SHP77 treated with DMSO at 0.1 percent for 48 hours (cell line): Measurements from ENCODE around the gene ALPK1.
"Not testable (repeated sequence)": the region's sequence is repeated elsewhere in the genome, so short reads cannot be mapped to it uniquely, and the experiment has no call there.

ENCODE experiments used
- DNase-seq: peaks from one replicate; lab custom pipeline; 2025; lab: John Stamatoyannopoulos, UW

The ALPK1 gene

DNA sequence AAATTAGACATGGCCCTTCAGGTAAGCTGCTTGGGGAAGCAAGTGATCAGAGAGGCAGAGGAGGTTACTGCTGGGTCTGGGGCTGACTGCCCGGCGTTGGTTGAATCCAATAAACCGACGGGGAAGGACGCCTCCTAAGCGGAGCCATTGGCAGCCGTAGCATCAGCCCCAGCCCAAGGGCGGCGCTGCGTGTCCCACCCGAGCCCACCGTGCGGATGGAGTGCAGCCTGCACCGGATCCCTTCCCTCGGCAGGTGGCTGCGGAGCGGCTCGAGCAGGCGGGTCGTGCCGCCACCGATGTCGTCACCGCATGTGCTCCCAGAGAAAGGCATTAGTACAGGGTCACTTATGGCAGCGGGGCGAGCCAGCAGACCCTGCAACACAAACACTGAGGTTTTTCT, 82.1 kb downstream of the ALPK1 start:
- no peak for DNase-seq

DNA sequence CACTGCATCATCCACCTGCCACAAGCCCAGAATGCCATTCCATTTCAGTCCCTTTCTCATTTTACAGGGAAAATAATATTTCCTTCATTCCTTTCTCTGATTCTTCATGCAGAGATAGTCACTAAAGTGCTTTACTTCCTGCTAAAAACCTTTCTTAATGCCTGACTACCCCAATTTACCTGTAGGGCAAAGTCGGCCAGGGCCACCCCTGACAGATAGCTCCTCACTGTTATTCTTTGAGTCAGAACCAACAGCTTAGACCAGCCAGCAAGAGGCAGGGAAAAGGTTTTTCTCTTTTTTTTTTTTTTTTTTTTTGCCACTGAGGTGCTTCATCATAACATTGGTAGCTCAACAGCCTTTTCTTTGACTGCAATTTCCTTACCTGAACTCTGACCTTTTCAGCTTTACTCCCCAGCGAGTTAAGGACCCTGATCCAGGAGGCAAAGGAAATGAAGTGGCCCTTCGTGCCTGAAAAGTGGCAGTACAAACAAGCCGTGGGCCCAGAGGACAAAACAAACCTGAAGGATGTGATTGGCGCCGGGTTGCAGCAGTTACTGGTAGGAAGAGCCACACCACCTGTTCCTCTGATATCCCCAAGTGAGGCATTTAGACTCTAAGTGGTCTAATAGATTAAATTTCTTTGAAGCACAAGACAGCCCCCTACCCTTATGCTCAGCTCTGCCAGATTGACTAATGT, 85.0 kb downstream of the ALPK1 start:
- DNase-seq = no peak

DNA sequence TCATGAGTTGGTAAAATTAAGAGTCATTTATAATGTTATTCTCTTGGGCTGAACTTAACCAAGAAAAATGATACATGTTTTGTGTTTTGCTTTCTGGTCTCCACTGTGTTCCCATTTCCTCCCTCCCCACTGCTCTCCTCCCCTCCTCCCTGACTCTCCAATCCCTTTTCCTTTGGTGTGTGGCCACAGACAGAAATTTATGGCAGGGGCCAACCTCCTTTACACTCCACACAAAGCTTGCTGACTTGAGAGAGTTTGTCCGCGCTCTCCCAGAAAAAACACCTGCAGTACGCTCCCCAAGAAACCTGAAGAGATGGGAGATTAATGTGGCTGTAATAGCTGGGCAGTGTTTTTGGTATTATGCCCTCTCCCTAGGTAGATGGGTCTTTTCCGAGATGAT, 88.9 kb downstream of the ALPK1 start:
- no peak for DNase-seq

DNA sequence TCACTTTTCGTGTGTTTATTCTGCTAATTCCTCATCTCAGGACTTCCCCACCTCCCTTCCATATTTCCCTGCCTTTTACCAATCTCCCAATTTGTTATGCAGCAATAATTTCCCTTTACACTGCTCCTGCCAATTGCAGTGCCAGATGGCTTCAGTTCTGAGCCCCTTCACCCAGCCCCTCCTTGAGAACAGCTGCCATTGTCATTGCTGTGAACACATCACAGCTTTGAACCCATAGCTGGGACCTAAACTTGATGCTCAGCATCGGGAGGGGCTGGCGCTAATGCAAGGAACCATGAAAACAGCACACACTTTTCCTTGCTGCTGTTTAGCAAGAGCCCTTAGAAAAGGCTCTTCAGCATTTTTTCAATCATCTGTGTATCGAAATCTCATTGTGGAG, 104.9 kb downstream of the ALPK1 start:
- no peak for DNase-seq

DNA sequence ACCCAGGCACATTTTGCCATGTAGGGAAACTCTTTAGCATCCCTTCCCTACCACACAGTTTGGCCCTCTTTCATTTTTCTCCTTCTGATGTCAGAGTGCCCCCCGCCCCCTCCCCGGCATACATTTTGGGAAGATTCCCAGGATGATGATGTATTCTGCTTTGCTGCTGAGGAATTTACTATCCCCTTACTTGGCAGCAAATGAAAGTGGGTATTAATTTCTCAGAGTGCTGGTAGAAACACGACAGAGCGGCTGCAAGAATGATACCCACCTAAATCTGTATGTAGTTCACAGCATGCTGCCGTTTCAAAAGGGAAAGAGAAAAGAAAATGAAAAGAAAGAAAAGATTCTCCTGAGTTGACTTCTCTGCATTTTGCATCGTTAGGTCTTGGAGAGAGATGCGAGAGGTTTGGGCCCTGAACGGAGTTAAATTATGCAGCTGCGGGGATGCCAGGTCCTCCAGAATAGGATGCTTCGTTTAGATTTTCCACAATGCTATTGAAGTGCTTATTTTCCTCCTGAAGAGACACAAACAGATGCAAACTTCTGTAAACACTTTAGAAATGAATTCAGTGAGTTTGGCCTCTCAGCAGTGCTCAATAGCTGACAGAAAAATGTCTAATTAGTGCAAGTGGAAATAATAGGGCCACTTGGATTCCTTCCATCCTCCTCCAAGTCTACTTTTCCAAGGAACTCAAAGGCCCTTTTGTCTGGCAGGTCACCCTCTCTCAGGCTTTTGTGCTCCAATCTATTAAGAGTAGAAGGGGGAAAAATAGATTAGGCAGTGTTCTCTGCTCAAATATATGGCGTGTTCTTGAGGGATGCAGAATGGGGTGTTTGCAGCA, 106.2 kb downstream of the ALPK1 start:
- no peak for DNase-seq

DNA sequence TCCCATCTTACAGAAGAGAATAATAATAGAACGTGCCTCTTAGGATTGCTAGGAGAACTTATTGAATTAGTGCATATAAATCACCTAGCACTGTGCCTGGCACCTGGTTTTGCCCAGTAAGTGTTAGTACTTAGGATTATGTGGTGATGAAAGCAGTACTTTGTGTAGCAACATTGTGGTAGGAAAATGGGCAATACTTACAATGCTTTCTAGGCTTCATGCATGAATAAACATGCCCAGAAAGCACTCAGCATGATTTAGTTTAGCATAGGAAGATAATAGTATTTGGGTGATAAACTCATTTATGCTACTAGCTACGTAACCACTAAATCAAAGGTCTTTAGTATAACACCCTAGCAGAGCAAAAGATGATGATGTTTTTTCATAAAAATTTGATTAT, 113.2 kb downstream of the ALPK1 start:
- no peak for DNase-seq

DNA sequence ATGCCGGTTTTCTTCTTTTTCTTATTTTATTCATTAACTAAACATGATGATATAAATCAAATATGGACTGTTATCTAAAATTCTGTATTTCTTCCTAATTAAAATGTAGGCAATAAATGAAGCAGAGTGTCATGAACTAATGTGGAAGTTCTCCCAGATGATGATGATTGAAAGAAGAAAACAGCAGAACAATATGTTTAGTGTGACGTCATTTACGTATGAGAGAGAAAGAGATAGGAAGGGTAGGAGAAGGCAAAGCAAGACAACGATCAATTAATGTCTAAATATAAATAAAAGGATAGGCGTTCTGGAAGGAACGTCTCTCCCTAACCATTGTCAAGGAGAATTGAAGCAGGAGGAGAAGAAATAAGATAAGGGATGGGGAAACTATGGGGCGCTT, 113.6 kb downstream of the ALPK1 start:
- no peak for DNase-seq

DNA sequence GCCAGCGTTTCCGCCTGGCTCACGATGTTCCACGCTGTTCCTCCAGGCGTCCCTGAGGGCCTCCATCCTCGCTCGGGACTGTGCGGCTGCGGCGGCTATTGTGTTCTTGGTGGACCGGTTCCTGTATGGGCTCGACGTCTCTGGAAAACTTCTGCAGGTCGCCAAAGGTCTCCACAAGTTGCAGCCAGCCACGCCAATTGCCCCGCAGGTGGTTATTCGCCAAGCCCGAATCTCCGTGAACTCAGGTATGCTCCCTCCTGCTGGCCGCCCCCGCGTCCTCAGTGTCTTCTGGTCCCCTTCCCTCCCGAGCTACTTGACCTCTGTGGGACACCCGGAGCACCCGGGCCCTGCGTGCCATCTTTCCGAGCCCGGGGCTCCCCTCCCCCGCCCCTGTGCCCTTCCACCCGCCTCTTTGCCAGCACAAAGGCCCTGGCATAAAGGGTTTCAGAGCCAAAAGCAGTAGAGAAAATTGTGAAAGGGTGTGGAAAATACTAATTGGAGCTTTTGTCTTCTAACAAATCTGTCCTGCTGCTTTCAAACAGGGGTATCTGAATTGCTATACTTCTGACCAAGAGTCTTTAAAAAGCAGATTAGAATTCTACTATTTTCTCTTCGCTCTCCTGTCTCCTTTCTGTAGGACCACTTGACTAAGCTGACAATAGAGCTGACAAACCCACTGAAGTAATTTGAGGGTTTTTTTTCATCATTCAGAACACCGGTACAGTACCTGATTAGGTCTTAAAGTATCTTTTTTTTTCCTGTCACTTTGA, 114.8 kb downstream of the ALPK1 start:
- no peak for DNase-seq

DNA sequence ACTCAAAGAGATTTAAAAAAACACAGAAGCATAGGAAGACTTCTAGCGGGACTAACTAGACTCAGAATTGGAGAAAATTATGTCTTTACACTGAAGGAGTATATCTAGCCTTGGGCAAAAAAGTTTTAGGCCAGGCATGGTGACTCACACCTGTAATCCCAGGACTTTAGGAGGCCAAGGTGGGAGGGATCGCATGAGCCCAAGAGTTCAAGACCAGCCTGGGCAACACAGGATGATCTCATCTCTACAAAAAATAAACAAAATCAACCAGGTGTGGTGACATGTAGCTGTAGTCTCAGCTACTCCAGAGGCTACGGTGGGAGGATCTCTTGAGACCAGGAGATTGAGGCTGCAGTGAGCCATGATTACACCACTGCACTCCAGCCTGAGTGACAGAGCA, 119.3 kb downstream of the ALPK1 start:
- no peak for DNase-seq

DNA sequence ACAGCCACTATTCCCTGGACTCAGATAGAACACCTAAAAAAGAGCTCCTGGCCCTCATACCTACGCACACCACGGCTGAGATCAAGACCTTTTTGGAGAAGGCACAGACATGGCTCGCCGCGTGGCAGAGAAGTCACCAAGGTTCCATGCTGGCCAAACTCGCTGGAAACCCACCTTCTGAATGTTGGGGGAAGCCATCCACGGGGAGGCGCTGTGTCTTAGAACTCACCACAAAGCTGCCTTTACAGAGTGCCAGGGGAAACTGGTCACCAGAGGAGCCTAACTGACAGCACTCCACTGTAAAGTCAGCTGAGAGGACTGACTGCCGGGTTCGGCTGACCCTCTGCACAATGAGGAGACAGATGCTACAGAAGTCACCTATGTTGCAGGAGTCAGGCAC, 120.9 kb downstream of the ALPK1 start:
- DNase-seq = no peak

DNA sequence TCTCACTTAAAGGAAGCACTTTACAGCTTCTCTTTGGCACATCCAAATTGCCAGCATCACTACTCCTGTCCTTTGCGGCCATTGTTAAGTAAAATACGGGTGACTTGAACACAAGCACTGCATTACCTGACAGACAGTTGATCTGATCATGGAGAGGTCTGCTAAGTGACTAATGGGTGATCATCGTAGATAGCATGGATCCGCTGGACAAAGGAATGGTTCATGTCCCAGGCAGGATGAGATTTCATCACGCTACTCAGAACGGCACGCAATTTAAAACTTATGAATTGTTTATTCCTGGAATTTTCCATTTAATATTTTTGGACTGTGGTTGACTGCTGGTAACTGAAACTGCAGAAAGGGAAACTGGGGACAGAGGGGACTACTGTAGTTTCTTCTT, 124.7 kb downstream of the ALPK1 start:
- no peak for DNase-seq

DNA sequence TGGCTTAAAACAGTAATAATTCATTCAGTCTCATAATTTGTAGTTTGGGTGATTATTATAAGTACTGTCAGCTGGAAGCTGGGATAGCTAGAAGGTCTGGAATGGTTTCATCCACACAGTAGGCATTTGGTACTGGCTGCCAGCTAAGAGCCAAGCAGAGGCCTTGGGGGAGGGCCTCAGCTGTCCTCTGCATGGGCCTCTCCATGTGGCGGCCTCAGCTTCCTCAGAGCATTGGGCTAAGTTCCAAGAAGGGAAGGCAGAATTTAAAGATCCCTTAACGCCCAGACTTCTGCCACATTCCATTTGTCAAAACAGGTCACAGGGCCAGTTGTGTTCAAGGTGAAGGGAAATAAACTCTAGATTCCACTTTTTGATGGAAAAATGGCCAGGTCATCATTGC, 125.5 kb downstream of the ALPK1 start:
- DNase-seq = no peak

DNA sequence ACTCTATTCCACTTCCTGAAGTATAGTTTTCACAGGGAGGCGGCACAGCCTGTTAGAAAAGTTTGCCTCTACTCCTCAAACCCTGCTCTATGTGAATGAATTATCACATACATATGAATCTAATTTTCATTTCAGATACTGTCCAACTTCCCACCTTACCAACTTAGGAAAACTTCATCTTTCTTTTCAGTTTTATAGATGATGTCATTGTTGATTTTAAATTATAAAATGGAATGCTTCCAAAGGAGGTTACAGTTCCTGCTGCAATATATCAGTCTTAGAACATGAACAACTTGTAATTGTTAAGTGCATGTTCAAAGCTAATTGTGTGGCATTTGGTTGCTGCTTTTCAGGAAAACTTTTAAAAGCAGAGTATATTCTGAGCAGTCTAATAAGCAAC, 126.4 kb downstream of the ALPK1 start:
- no peak for DNase-seq

DNA sequence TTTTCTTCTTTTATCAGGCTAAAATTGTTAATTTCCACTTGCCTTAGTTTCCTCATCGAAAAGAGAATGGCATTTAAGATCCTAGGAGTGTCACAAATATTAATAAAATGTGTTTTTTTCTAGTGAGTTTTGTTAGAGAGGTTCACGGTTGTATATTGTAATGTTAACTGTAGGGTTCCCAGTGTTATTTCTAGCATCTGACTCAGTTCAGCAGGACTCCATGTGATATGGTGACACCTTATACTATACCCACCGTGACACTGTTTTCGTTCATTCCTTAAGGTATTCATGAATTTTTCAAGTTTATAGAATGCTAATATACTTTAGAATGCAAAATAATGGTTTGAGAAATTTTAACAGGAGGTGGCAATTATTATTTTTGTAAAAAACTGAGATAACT, 128.7 kb downstream of the ALPK1 start:
- DNase-seq = no peak

DNA sequence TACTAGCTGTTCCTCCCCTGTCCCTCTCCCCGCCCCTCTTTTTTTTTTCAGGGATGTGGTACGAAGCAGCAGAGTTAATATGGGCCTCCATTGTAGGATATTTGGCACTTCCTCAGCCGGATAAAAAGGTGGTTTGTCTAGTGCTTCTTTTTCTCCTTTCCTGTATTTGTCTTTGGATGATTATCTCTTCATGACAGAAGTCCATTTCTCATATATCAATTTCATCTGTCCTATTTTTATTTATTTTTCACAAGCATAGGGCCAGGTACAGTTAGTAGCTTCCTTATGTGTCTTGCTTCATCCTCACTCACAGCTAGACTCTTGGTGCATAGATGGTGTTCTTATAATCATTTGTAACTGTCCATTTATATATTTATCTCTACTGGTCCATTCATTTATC, 129.2 kb downstream of the ALPK1 start:
- no peak for DNase-seq

DNA sequence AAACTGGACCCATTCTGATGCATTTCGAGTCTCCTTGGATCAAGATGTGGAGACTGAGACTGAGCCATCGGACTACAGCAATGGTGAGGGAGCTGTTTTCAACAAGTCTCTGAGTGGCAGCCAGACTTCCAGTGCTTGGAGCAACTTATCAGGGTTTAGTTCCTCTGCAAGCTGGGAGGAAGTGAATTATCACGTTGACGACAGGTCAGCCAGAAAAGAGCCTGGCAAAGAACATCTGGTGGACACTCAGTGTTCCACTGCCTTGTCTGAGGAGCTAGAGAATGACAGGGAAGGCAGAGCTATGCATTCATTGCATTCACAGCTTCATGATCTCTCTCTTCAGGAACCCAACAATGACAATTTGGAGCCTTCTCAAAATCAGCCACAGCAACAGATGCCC, 134.0 kb downstream of the ALPK1 start:
- no peak for DNase-seq

DNA sequence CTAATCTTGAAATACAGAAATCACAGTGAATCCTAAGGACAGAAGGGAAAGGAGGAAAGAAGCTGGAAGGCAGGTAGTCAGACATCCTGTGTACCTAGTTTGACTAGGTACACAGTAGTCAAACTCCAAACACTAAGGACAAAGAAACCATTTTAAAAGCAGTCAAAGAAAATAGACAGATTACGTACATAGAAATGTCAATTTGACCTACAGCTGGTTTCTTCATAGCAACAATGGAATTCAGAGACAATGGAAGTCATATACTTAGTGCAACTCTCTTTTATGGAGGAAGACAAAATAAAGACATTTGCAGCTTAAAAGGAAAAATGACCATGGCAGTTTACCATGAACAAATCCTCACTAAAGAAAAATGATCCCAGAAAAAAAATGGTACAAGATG, 139.8 kb downstream of the ALPK1 start:
- no peak for DNase-seq

DNA sequence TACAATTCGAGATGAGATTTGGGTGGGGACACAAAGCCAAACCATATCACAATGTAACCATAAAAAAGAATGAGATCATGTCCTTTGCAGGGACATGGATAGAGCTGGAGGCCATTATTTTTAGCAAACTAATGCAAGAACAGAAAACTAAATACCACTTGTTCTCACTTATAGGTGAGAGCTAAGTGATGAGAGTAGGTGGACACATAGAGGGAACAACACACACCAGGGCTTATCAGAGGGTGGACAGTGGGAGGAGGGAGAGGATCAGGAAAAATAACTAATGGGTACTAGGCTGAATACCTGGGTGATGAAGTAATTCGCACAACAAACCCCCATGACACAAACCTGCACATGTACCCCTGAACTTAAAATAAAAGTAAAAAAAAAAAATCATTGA, 145.1 kb downstream of the ALPK1 start:
- DNase-seq = not testable (repeated sequence)

DNA sequence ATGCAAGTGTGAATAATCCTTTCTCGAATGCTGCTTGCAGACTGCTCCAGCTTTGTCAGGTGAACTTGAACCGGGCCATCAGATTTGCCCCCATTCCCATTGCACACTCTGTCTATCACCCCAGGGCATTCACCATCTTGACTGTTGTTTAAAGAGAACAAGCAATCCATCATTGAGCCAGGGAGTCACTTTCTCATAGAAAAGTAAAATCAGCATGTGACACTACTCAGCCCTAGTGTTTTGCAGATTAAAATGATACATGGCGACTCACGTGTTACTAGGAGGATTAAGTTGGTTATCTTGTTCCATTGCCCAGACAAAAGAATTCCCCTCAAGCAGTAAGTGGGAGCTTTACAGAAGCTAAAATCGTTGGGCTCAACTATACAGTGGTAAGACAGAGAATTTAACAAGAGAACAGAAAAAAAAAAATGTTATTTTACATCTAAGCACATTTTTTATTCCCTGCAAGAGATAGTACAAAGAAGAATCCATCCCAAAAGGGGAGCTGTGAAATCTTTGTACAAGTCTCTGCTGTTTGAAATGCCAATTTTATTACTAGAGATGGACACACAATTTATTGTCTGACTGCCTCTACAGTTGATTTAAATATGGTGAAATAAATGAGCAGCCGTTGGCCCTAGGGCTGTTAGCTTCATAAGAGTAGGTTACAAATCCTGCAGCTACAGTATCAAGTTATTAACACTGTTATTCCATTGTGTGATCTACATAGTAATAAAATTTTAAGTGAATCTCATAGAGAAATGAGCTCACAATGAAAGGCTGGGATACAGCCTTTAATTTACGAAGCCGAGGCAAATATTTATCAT, 151.3 kb downstream of the ALPK1 start:
- no peak for DNase-seq

DNA sequence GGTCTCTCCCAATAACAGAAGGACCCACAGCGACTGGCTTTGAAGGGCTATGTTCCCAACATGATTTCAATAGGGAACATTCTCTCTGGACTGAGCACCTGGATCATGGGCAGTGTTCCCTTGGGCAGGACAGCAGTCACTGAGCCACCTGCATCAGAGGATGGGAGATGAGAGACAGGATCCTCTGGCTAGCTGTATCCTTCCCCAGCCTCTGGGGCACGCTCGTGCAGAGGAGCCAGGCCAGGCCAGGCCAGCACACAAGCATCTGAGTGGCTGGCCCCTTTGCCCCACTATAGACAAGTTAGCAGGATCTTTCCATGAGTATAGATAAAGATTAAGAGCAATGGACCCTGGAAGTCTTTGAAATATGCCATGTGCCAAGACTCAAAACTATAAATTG, 152.5 kb downstream of the ALPK1 start:
- DNase-seq = no peak

DNA sequence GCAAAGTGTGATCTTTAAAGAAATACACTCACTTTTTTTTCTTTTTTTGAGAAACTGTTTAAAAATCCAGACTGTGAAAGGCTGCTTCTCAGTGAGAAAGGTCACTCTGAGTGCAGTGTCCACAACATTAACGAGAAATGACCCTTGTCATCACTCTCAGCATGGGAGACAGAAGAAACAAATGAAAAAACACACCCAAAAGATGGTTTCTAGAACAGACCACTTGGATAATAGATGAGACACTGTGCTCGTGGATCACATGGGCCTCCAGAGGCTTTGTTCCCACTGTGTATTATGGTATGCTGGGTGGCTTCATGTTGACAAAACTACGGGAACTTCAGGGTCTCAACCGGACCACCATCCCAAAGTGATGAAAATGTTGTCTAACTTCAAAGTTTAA, 153.9 kb downstream of the ALPK1 start:
- DNase-seq = no peak

DNA sequence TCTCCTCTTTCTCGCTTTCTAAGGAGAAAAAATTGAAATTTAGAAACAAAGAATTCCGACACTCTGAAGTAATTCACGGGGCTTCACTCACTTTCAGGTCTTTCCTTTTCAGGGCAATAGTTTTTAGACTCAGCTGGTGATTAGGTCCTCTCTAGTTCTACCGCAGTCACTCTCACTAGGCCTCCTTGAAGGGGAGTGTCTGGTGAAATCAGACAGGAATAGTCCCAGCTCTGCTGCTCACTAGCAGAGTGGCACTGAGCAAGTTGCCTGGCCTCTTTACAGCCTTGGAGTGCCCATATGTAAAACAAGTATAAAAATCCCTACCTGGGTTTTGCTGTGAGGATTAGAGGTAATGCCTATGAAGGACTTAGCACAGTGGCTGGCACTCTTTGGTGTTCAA, 154.7 kb downstream of the ALPK1 start:
- DNase-seq = no peak
